IMR-90 (cell line): Measurements from ENCODE around the gene RAX2. TPM values are rescaled to one million over a fixed set of nuclear protein-coding genes. Genes with fewer than 3 reads are reported as not detected.

Source experiments
- ATAC-seq: fragments of 200-7000 bp; cut with Tn5 transposase; 2 replicates; pipeline ENCODE4 v1.9.1; 2020; ENCODE audit warnings: low read depth, mild to moderate bottlenecking, moderate library complexity
- BruUV-seq: library from RNA; stranded (reverse); fragments of 400-500 nt; replicated peaks from 2 replicates; lab custom pipeline; 2021; lab: Mats Ljungman, UMichigan
- CTCF ChIA-PET: fragments of 300-600 bp; formaldehyde crosslinking; extraction: SDS; loops from one replicate; lab custom pipeline; 2021; ENCODE audit warnings: antibody characterized with exemption; lab: Yijun Ruan, JAX
- POLR2A ChIA-PET: fragments of 300-600 bp; sonication (Branson Sonifier 250); formaldehyde crosslinking; loops from one replicate; lab custom pipeline; 2022; ENCODE audit warnings: antibody characterized with exemption; ENCODE audit not compliant: unreplicated experiment; lab: Charles Lee
- DNase-seq: peaks from one replicate; pipeline ENCODE4 v3.0.0; 2013
- H2AFZ ChIP-seq: replicated peaks from 2 replicates; pipeline ENCODE3; 2013; ENCODE audit warnings: low read length, mild to moderate bottlenecking; ENCODE audit not compliant: poor library complexity
- H2AK5ac ChIP-seq: 2 replicates; pipeline ENCODE4 v1.6.1; 2013; ENCODE audit warnings: low read depth, low read length, inconsistent platforms
- H2AK9ac ChIP-seq: replicated peaks from 2 replicates; pipeline ENCODE3; 2013; ENCODE audit warnings: mild to moderate bottlenecking, low read depth, low read length, moderate library complexity; ENCODE audit not compliant: poor library complexity
- H2BK120ac ChIP-seq: 2 replicates; pipeline ENCODE4 v1.6.1; 2013; ENCODE audit warnings: low read depth, low read length, inconsistent platforms
- H2BK15ac ChIP-seq: 3 replicates; pipeline ENCODE4 v1.6.1; 2013; ENCODE audit warnings: low read depth, low read length, inconsistent platforms
- H2BK20ac ChIP-seq: 2 replicates; pipeline ENCODE4 v1.6.1; 2013; ENCODE audit warnings: low read depth, mild to moderate bottlenecking, inconsistent platforms, low read length, moderate library complexity
- H2BK5ac ChIP-seq: 2 replicates; pipeline ENCODE4 v1.6.1; 2013; ENCODE audit warnings: mild to moderate bottlenecking, low read depth, low read length, inconsistent platforms; ENCODE audit not compliant: poor library complexity, severe bottlenecking
- H3K14ac ChIP-seq: replicated peaks from 2 replicates; pipeline ENCODE4 v1.6.1; 2013; ENCODE audit warnings: low read depth, low read length, inconsistent platforms
- H3K18ac ChIP-seq: 2 replicates; pipeline ENCODE4 v1.6.1; 2013; ENCODE audit warnings: low read depth, low read length, control low read depth
- H3K23ac ChIP-seq: 2 replicates; pipeline ENCODE4 v1.6.1; 2013; ENCODE audit warnings: low read depth, low read length, inconsistent platforms
- H3K27ac ChIP-seq: 2 replicates; pipeline ENCODE4 v1.5.1; 2013; ENCODE audit warnings: mild to moderate bottlenecking, control low read depth, low read length; ENCODE audit not compliant: insufficient read depth
- H3K27me3 ChIP-seq: 2 replicates; pipeline ENCODE4 v1.6.1; 2013; ENCODE audit warnings: low read length; ENCODE audit not compliant: control insufficient read depth, insufficient read depth
- H3K36me3 ChIP-seq: 2 replicates; pipeline ENCODE4 v1.6.1; 2013; ENCODE audit warnings: low read length, mixed read lengths; ENCODE audit not compliant: control insufficient read depth, insufficient read depth
- H3K4ac ChIP-seq: 2 replicates; pipeline ENCODE4 v1.6.1; 2013; ENCODE audit warnings: low read depth, low read length, inconsistent platforms
- H3K4me1 ChIP-seq: 2 replicates; pipeline ENCODE4 v1.6.1; 2013; ENCODE audit warnings: low read length, mixed read lengths; ENCODE audit not compliant: control insufficient read depth, insufficient read depth
- H3K4me2 ChIP-seq: 2 replicates; pipeline ENCODE4 v1.6.1; 2013; ENCODE audit warnings: low read depth, mild to moderate bottlenecking, control low read depth, low read length, moderate library complexity
- H3K4me3 ChIP-seq: 2 replicates; pipeline ENCODE4 v1.5.1; 2013; ENCODE audit warnings: low read depth, mild to moderate bottlenecking, control low read depth, low read length, moderate library complexity; ENCODE audit not compliant: insufficient read depth
- H3K56ac ChIP-seq: 2 replicates; pipeline ENCODE4 v1.6.1; 2013; ENCODE audit warnings: low read length, inconsistent platforms; ENCODE audit not compliant: insufficient read depth; ENCODE audit errors: extremely low read depth
- H3K79me1 ChIP-seq, 2 experiments: 2 replicates each; pipeline ENCODE4 v1.6.1; 2013; ENCODE audit warnings: low read length in 2 of 2, inconsistent platforms in 1 of 2, low read depth in 1 of 2
- H3K9ac ChIP-seq: 2 replicates; pipeline ENCODE4 v1.6.1; 2013; ENCODE audit warnings: low read depth, low read length, control low read depth
- H3K9me1 ChIP-seq: 2 replicates; pipeline ENCODE4 v1.6.1; 2013; ENCODE audit warnings: low read length, inconsistent platforms; ENCODE audit not compliant: insufficient read depth
- H3K9me3 ChIP-seq: 2 replicates; pipeline ENCODE4 v1.6.1; 2013; ENCODE audit warnings: low read length; ENCODE audit not compliant: control insufficient read depth, insufficient read depth
- H4K20me1 ChIP-seq: 2 replicates; pipeline ENCODE4 v1.6.1; 2013; ENCODE audit warnings: low read length, inconsistent platforms; ENCODE audit not compliant: insufficient read depth
- H4K5ac ChIP-seq: 2 replicates; pipeline ENCODE4 v1.6.1; 2013; ENCODE audit warnings: mild to moderate bottlenecking, low read depth, low read length, control low read depth
- H4K8ac ChIP-seq, 2 experiments: 2 replicates each; pipeline ENCODE4 v1.6.1; 2013; ENCODE audit warnings: low read depth in 2 of 2, low read length in 2 of 2, control low read depth in 1 of 2, inconsistent platforms in 1 of 2
- H4K91ac ChIP-seq: 2 replicates; pipeline ENCODE4 v1.6.1; 2013; ENCODE audit warnings: low read depth, low read length, inconsistent platforms; ENCODE audit not compliant: insufficient read depth
- BHLHE40 ChIP-seq: fragments of 150-350 bp; IDR thresholded peaks from 2 replicates; pipeline ENCODE4 v1.6.1; 2016; ENCODE audit warnings: mild to moderate bottlenecking, low read depth, low read length
- CEBPB ChIP-seq: IDR thresholded peaks from 2 replicates; pipeline ENCODE4 v1.6.1; 2012; ENCODE audit warnings: low read depth, low read length, improper control_type of control experiment
- CHD1 ChIP-seq: IDR thresholded peaks from 2 replicates; pipeline ENCODE4 v1.6.1; 2012; ENCODE audit warnings: low read depth, low read length, improper control_type of control experiment
- FOS ChIP-seq: fragments of 150-350 bp; IDR thresholded peaks from 2 replicates; pipeline ENCODE4 v1.6.1; 2016; ENCODE audit warnings: low read depth, low read length
- MAFK ChIP-seq: IDR thresholded peaks from 2 replicates; pipeline ENCODE4 v1.6.1; 2012; ENCODE audit warnings: low read depth, low read length, improper control_type of control experiment
- MAZ ChIP-seq: IDR thresholded peaks from 2 replicates; pipeline ENCODE4 v1.6.1; 2012; ENCODE audit warnings: low read depth, mild to moderate bottlenecking, low read length, improper control_type of control experiment, moderate library complexity, borderline replicate concordance
- MXI1 ChIP-seq: IDR thresholded peaks from 2 replicates; pipeline ENCODE4 v1.6.1; 2012; ENCODE audit warnings: low read depth, mild to moderate bottlenecking, low read length, moderate library complexity, borderline replicate concordance
- NFE2L2 ChIP-seq: fragments of 150-350 bp; IDR thresholded peaks from 2 replicates; pipeline ENCODE4 v1.6.1; 2016; ENCODE audit warnings: low read depth, mild to moderate bottlenecking, low read length
- POLR2A ChIP-seq: IDR thresholded peaks from 2 replicates; pipeline ENCODE4 v1.6.1; 2012; ENCODE audit warnings: mild to moderate bottlenecking, low read depth, low read length
- RAD21 ChIP-seq: IDR thresholded peaks from 2 replicates; pipeline ENCODE4 v1.6.1; 2012; ENCODE audit warnings: low read length, improper control_type of control experiment
- RCOR1 ChIP-seq: IDR thresholded peaks from 2 replicates; pipeline ENCODE4 v1.6.1; 2012; ENCODE audit warnings: mild to moderate bottlenecking, low read length, improper control_type of control experiment; ENCODE audit not compliant: insufficient replicate concordance
- RFX5 ChIP-seq: IDR thresholded peaks from 2 replicates; pipeline ENCODE4 v1.8.0; 2012; ENCODE audit warnings: low read depth, mild to moderate bottlenecking, low read length, moderate library complexity
- SMC3 ChIP-seq: fragments of 150-350 bp; IDR thresholded peaks from 2 replicates; pipeline ENCODE4 v1.6.1; 2016; ENCODE audit warnings: low read depth, mild to moderate bottlenecking, antibody characterized with exemption, low read length, moderate library complexity
- WGBS, 2 experiments: methylation state at CpG; one replicate each; pipeline versions ENCODE4 v1.1.5 to v1.1.7; 2013; ENCODE audit warnings: missing lambda C conversion rate in 2 of 2; ENCODE audit not compliant: insufficient read length in 1 of 2; ENCODE audit errors: extremely low coverage in 2 of 2; 5-methylcytosine and 5-hydroxymethylcytosine counted together
- dilution Hi-C: fragments of 300-500 bp; cut with HindIII; formaldehyde crosslinking; loops from one replicate; pipeline ENCODE4 v1.14.3; 2018; ENCODE audit warnings: low sequenced_read_pairs; ENCODE audit not compliant: unreplicated experiment
- in situ Hi-C: fragments of 300-500 bp; cut with MboI; formaldehyde crosslinking; loops from 3 replicates; pipeline ENCODE4 v1.14.3; 2019; ENCODE audit warnings: low sequenced_read_pairs, inconsistent platforms, mixed read lengths
- intact Hi-C: fragments of 100-400 bp; cut with micrococcal nuclease; formaldehyde crosslinking; loops from 2 replicates; pipeline ENCODE4 v1.10.0; 2022
- polyA plus RNA-seq, 3 experiments: library from polyadenylated mRNA; depleted of rRNA; stranded (reverse); fragments of >200 nt; gene quantifications; 2 replicates each; pipeline ENCODE4 v1.2.3, GENCODE V29; 2012; ENCODE audit warnings: low replicate concordance in 1 of 3
- total RNA-seq: library from RNA; depleted of rRNA; stranded (reverse); fragments of >200 nt; gene quantifications from 2 replicates; pipeline ENCODE4 v1.2.3, GENCODE V29; 2012
- TF ChIP-seq, protein P1 (sequence below): conservative IDR thresholded peaks from 2 replicates; pipeline ENCODE4 v1.5.1; 2012; ENCODE audit warnings: mild to moderate bottlenecking, low read depth, low read length, improper control_type of control experiment
- TF ChIP-seq, protein P2 (sequence below): fragments of 150-350 bp; IDR thresholded peaks from 2 replicates; pipeline ENCODE4 v1.6.1; 2016; ENCODE audit warnings: low read depth, mild to moderate bottlenecking, low read length, moderate library complexity, borderline replicate concordance
- TF ChIP-seq, protein P3 (sequence below): fragments of 150-350 bp; IDR thresholded peaks from 2 replicates; pipeline ENCODE4 v1.6.1; 2017; ENCODE audit warnings: mild to moderate bottlenecking, antibody characterized with exemption, low read length, low read depth

The RAX2 gene
- total and polyA plus RNA-seq, 2 of the 4 experiments (the other 2 are of a cell fraction): not detected

DNA sequence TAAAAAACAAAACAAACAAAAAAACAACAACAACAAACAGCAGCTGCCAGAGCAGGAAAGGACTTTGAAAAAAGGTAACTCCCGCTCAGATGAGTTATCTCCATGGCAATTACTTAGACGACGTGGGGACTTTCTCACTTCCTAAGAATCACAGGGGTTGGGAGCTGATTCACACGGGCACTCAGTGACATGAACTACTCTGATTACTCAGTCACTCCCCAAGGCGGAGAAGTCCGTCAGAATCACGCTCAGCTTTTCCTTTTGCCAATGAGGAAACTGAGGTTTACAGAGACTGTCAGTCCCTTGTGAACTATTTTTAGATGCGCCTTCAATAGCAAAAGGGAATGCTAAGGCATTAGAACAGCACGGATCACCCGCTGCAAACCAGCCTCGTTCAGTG lies 46.4 kb upstream of the RAX2 start:
- Histone ChIP-seq H4K8ac (no peak overlapping the region), H3K79me1 (no peaks in the 10 kb centered on the region), H3K4me1 (no peaks in the 10 kb centered on the region), H4K91ac (no peak overlapping the region), H3K4me3 (no peak overlapping the region), H3K27ac (no peak overlapping the region), H2BK15ac (no peak overlapping the region), H2BK20ac (no peak overlapping the region), H3K14ac (no peak overlapping the region), H2AFZ (peak overlapping the region; percentile 11), H2AK5ac (no peak overlapping the region), H3K18ac (no peak overlapping the region), H3K4me2 (peak overlapping the region; percentile 28; the same call in 1 of the 2 replicates), H3K4ac (no peak overlapping the region), H2BK5ac (no peak overlapping the region), H3K36me3 (no peaks in the 10 kb centered on the region), H3K9me3 (no peaks in the 10 kb centered on the region), H4K20me1 (no peaks in the 10 kb centered on the region), H2BK120ac (no peak overlapping the region), H3K27me3 (peaks cover 9% of the 10 kb centered on the region), H2AK9ac (no peak overlapping the region), H3K23ac (no peak overlapping the region), H3K9me1 (0 out of 2 replicates have a peak, but pooled peaks cover 2% of the 10 kb centered on the region), H3K9ac (no peak overlapping the region), H4K5ac (no peak overlapping the region), H3K56ac (no peak overlapping the region)
- dilution Hi-C loops (no loop called here), intact Hi-C loops (no loop called here), in situ Hi-C loops (no loop called here)
- DNase-seq (peak; percentile 31), ATAC-seq (peak; percentile 21; the same call in 1 of the 2 replicates)
- CTCF ChIA-PET: no interaction called here
- no TSS peak for BruUV-seq
- POLR2A ChIA-PET: no interaction called here
- 35% methylated on average over 7 of the region's 11 CpGs; no CpG with 5 or more reads in 1 of the 2 experiments for WGBS, 2 experiments
- TF ChIP-seq BHLHE40 (no peak), NFE2L2 (no peak), CHD1 (no peak), FOS (no peak), RFX5 (no peak), MAZ (no peak), SMC3 (no peak), RCOR1 (no peak), MXI1 (no peak), POLR2A (no peak), MAFK (no peak), RAD21 (no peak), CEBPB (no peak)
- TF ChIP-seq, protein P1, sequence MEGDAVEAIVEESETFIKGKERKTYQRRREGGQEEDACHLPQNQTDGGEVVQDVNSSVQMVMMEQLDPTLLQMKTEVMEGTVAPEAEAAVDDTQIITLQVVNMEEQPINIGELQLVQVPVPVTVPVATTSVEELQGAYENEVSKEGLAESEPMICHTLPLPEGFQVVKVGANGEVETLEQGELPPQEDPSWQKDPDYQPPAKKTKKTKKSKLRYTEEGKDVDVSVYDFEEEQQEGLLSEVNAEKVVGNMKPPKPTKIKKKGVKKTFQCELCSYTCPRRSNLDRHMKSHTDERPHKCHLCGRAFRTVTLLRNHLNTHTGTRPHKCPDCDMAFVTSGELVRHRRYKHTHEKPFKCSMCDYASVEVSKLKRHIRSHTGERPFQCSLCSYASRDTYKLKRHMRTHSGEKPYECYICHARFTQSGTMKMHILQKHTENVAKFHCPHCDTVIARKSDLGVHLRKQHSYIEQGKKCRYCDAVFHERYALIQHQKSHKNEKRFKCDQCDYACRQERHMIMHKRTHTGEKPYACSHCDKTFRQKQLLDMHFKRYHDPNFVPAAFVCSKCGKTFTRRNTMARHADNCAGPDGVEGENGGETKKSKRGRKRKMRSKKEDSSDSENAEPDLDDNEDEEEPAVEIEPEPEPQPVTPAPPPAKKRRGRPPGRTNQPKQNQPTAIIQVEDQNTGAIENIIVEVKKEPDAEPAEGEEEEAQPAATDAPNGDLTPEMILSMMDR: no peak
- TF ChIP-seq, protein P2, sequence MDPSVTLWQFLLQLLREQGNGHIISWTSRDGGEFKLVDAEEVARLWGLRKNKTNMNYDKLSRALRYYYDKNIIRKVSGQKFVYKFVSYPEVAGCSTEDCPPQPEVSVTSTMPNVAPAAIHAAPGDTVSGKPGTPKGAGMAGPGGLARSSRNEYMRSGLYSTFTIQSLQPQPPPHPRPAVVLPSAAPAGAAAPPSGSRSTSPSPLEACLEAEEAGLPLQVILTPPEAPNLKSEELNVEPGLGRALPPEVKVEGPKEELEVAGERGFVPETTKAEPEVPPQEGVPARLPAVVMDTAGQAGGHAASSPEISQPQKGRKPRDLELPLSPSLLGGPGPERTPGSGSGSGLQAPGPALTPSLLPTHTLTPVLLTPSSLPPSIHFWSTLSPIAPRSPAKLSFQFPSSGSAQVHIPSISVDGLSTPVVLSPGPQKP: no peak
- TF ChIP-seq, protein P3, sequence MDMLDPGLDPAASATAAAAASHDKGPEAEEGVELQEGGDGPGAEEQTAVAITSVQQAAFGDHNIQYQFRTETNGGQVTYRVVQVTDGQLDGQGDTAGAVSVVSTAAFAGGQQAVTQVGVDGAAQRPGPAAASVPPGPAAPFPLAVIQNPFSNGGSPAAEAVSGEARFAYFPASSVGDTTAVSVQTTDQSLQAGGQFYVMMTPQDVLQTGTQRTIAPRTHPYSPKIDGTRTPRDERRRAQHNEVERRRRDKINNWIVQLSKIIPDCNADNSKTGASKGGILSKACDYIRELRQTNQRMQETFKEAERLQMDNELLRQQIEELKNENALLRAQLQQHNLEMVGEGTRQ: no peak
